Measurements from ENCODE around the gene GREM1.

The GREM1 gene

DNA sequence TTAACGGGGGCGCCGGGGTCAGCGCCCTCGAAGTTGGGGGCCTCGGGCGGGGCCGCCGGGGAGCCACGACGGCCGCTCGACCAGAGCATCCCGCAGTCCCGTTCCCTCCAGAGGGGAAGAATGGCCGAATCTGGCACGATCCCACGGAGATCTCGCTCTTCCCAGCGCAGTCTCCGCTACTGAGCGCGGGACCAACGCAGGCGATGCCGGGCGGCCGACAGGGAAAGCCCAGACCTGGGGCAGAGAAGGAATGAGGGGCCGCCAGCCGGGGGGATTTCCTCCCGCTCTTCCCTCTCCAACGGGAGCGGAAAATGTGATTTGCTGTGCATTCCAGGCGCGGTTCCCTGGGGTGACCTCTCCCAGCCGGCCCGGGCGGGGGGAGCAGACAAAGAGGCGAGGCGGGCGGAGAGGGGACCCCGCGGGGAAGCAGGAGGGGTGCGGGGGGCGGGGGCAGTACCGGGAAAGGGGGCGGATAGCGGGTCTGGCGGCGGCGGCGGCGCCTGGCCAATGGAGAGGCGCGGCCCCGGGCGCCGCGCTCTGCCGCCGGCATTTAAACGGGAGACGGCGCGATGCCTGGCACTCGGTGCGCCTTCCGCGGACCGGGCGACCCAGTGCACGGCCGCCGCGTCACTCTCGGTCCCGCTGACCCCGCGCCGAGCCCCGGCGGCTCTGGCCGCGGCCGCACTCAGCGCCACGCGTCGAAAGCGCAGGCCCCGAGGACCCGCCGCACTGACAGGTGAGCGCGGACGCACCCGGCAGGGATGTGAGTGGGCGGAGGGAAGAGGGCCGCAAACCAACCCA is at the start of gene GREM1:
Gene GREM1, plus strand, starts transcription at position 579 of the 801 bp plus-strand sequence. CDS start 12,687 bp downstream, outside the sequence.
- no peak for DNase-seq

DNA sequence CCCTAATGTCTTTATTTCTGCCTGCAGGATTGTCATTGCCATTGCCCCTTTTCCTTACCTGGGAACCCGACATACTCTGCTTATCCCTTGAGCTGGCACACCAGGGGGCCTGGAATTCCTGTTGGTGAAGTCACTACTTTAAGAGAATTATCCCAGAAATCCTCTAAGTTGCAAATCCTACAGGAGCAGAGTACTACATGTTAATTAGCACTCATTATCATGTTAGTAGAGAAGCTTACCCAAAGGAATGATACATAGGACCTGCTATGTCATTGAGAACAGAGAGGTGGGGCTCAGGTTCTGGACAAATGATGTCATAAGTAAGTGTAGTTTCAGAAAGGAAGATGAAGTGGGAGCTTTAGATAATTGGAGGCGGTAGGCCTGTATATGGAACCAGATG is 48.9 kb upstream of the GREM1 start:
- no peak for DNase-seq

DNA sequence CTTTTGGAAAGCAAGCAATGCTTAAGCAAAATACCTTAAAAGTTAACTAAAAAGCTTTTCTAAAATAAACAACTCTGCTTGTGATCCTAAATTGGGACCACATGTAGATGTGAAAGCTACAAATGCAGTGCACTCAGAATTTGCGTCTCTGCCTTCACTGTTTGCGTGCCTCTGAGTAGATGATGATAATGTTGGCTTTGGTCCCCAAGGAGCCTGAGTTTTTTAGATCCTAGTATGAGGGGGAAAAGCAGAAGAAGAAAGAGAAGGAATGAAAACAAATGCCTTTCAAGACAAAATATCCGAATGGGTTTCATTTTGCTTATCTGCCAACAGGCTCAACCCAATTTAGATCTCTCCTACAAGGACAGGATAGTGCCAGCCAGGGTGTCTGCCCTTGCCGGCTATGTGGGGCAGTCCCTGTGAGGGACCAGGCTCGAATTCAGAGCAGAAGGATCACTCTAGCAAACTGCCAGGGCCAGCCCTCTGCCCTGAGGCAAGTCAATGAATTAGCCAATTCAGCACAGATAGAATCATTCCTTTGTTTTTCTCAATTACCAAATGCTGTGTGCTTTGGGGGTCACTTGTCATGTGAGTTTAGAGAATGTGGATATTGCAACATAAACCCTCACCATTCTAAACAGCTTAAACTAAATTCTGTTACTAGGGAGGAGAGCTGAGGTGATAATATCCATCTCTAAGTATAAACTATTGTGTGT is 47.8 kb upstream of the GREM1 start:
- no peak for DNase-seq

DNA sequence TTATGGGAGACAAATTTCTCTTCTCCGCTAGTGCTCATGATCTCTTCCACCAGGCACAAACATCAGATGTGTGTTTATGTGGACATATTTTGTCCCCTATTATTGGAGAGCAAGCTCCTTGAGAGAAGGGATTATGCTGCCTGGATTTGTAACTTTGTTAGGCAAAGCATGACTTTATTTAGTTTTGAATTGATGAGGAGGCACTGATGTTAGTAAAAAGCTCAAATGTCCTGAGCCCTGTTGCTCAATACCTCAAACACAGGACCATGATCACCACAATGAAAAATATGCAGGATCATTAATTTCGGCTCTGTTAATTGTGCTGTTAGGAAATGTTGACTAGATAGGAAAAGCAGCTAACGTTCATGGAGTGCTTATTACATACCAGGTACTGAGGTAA is 47.2 kb upstream of the GREM1 start:
- DNase-seq = no peak

DNA sequence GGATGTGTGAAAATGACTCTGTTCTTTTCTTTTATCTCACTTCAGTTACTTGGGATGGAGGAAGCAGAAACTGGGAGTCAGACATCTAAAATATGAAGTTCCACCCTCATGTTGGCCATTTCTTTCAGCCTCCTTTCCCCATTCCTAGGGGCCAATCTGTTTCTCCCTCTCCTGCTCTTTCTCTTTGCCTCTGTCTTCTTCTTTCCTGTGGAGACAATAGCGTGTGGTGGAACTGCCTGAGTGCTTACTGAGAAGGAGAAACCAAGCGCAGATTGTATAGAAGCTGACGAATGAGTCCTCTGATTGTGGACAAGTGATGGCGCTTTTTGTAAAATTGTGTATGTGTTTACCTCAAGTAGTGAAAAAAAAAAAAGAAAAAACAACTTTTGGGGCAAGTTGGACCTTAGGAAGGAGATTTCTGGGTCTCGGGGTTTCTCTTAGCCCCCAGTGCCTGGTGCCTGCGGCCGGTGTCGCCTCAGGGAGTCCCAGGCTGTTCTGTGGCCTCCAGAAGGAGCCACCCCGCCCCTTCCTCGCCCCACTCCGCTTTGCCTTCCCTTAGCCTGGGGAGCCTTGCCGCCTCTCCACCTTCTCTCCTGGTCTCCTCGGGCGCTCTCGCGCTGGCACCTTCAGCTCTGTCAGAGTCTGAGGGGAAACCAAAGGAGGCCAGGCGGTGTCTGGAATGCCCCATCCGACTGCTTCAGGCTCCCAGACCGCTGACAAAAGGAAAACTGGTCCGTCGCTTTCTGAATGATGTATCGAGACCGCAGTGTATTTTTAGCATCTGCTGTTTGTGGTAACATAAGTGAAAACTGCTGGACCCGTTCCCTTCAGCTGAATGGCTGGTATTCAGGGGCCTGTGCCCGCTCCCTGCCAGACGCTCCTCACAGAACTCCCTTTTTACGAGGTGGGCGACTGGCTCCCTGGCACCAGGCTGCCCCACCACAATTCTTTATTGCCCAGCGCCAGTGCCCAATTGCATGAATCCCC is 46.2 kb upstream of the GREM1 start:
- no peak for DNase-seq

DNA sequence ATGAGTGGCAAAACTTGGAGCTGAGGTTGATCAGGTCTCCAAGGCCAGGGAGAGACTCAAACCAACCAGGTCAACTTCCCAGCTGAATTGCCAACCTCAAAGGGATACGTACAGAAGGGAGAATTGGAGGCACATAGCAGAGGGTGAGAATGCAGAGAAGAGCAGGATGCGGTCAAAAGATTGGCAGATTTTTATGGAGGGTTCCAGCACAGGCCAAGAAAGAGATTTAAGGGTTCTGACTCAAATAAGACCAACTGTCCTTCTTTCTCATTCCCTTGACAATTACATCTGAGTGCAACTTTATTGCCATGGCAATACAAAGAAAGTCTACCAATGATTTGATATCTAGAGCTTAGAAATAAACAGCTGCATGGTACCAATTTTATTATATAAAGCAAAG is 43.1 kb upstream of the GREM1 start:
- no peak for DNase-seq

DNA sequence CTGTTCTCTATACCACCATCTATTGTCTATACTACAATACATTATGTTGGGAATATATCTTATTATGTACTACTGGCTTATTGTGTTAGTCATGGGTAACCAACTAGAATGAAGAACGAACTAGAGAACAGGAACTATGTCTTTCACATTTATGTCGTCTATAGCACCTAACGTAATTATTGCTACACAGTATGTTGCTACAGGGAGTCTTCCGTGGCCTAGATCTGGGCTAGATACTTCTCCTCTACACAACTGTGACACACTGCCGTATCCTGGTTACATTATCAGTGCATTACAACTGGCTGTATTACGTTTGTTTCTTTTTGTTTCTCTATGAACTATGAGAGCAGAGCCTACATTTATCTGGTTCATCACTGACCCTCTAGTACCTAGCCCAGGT is 42.3 kb upstream of the GREM1 start:
- no peak for DNase-seq

DNA sequence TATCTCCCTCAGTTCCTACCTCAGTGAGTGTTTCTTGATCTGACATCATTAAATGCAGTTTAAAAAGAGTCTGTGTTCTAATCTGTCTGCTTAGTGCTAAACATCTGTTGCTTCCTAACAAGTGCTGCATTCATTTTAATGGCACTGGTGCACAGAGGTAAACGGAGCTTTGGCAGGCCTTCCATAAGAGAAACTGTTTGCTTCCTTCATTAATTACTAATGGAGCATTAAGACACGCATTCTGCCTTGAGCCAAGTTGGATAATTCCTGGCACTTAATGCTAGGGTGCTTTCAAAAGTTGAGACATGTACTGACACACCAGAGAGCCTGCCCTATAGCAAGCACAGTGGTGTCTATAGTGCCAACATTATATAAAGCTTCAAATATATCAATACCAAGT is 41.6 kb upstream of the GREM1 start:
- no peak for DNase-seq

DNA sequence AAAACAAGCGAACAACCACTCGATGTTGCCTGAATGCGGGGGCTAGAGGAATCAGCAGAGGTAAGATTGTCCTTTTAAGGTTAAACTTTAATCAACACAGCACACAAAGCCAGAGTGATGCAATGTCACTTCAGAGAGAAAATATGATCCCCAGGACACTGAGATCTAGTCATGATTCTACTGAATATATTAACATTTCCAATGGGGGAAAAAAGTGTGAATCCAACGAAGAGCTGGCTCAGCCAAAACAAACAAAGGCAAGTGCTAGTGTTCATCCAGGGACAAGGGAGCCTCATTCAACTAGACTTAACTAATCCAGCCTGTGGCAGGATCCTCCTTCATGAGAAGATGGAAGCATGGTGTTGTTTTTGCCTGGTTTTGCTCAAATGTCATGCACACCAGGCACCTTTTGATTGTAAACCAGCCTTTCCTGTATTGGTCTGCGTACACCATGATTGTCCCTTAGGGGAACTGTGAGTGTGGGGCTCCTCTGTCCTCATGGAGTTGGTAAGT is 40.5 kb upstream of the GREM1 start:
- DNase-seq = no peak

DNA sequence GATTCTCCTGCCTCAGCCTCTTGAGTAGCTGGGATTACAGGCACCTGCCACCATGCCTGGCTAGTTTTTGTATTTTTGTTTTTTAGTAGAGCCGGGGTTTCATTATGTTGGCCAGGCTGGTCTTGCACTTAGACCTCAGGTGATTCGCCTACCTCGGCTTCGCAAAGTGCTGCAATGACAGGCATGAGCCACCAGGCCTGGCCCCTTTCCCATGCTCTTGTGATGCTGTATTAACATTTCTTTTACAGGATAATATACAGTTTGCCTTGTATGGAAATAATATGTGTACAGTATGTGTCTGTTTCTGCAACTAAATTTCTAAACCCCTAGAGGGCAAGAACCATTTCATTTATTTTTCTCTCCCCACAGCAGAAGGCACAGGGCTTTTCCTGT is 38.5 kb upstream of the GREM1 start:
- no peak for DNase-seq

DNA sequence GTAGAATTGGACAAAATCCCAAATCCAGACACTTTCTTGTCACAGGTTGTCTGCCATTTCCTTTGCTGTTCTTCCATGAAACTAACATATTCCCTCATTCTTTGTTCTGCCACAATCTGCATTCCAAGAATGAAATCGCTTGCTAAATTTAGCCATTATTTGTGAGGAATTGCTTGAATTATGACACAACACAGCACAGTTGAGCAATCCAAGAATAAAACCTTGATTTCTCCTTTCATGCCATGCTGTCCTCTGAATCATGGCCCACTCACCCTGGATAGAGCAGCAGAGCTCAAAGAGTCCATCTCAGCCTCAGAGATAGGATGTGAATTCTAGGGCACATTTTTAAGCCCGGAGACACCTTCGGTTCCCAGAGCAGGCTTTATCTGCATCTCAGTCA is 35.2 kb upstream of the GREM1 start:
- no peak for DNase-seq

DNA sequence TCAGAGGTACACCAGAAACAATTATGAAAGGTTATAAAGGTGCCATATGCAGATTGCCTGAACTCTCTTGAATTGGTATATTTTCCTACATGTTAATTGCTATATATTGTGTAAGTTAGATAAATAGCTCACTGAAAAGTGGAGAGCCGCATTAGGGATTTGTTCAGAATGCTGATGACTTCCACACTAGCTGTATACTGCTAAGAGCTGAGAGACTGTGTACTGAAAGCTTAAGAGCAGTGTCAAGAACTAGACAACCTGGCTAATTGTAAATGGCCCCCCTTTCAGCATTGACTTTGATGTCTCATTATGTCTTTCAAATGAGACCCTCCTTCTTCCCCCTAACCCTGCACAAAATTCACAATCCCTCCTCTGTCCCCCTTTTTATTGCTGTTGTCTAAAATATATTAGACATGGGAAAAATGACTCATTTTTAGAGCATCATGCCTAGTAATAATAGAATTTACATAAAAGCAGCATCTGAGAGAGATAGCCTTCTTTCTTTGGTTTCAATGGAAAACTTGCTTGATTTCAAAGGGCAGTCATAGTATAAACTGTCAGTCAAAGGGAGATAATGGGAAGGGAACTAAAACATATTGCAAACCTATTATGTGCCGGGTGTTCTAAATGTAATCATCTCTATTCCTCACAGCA is 34.7 kb upstream of the GREM1 start:
- DNase-seq = no peak

DNA sequence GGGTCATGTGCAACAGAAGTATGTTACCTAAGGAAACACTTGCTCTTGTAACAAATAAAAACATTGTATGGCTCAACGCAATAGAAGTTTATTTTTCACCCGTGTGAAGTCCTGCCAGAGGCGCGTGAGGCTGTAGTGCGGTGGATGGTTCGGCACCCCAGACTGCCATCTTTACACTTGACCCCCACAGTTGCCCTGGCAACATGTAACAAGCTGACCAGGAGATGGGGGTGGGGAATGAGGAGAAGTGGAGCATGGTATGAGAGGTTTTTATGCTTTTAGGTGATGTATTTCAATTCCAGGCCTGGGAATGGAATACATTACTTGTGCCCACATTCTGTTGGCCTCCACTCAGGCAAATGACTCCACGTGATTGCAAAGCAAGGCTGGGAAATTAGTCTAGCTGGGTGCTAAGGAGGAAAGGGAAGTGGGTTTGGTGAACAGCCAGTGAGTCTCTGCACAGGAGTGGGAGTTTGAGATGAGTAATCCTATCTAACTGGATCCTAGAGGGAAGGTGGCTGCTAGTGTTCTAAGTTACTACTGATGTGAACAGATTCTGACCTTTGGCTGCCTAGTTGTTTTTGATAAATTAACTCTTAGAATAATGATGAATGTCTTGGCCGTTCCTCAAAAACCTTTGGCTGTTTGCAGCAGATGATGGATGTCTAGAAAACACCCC is 33.8 kb upstream of the GREM1 start:
- DNase-seq = peak; percentile 24

DNA sequence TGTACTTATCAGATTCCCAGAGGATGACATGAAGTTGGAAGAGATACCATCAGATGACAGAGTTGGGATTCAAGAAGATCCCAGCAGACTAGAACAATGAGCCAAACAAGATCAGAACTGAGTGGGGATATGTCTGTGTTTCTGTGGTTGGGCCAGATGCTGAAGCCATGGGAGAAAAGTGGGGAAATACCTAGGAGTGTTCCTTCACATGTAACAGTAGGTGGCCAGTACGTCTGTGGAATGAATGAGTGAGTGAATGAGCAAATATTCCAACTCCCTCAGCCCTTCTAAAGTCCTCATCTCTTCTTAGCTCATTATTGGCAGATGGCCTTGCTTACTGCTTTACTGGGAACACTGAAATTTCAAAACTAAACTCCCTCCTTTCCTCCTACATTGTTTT is 32.2 kb upstream of the GREM1 start:
- DNase-seq = no peak

DNA sequence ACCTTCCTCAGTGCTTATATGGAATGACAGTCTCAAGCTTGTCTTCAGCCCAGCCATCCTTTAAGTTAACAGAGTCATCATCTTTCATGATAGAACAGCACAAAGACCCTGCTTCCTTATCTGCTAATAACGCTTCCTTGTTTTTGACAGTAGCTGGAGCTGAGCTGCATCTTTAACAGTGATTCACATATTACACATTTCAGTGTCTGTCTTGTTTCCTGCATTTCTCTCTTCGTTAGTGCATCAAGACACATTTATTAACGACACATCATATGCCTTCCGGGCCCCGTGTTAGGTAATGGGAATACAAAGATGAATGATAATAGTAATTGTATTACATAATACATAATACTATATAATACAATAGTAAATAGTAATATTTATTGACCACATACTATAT is 30.2 kb upstream of the GREM1 start:
- DNase-seq = no peak

DNA sequence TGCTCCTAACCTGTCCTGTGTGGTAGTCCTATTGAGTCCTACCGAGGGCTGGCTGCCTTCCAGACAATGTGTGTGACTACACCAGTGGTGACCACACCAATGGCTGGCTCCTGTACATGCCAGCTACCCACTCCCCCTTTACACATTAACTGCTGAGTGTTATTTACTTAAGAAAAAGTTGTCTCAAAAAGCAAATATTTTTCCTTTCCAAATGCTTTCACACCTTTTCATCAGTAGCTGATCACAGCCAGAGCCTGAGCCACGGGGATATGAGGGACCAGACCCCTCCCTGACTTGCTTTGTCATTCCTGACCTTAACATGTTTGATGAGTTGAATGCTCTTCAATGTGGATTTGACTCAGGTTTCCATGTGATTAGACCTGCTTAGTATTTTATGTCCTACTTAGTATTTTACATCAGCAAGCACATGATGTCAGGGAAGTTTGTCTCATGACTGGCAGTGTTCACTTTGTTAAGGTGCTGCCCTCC is 29.6 kb upstream of the GREM1 start:
- DNase-seq = no peak

DNA sequence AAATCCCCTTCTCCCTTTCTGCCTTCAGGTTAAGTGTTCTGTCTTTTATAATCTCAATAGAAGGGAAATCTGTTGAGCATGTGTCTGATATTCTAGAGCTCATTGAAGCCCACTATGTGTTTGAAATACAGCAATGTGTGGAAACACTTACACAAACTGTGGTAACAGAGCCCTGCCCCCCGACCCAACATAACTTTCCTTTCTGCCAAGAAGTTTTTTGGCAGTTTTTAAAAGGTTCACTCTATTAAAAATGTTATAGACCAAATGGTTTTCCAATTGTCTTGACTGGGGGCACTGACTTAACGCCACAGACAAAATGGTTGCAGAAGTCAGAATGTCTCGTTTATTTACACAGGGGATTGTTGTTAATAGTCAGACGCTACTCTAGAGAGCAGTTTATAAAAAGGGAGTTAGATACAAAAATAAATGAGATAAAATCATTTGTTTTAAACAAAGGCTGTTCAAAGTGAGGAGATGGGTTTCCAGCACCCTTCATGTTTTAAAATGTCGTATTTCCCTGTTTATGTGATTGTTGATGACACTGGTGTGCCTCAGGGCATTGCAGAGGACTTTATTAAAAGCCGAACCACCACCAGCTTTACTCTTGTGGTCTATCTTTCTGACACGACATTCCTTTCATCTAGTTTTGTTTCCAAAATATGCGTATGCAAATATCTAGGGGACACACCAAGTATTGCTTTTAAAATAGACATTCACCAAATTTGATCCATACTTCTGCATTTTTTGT is 26.7 kb upstream of the GREM1 start:
- DNase-seq = no peak

DNA sequence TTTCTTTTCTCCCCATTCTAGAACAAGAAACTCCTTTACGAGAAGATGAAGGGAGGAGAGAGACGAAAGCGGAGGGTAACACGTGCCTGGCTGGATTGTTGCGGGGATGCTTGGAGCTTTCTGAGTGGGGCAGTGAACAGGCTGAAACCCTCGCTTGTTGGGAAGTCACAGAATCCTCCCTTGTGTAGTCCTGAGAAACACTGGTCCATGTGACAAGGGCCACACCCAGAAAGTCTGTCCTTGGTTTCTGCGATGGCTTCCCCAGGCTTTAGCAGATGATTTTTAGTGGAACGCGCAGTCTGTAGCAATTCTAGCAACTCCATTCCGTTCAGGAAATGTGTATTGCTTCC is 26.1 kb upstream of the GREM1 start:
- DNase-seq = no peak

DNA sequence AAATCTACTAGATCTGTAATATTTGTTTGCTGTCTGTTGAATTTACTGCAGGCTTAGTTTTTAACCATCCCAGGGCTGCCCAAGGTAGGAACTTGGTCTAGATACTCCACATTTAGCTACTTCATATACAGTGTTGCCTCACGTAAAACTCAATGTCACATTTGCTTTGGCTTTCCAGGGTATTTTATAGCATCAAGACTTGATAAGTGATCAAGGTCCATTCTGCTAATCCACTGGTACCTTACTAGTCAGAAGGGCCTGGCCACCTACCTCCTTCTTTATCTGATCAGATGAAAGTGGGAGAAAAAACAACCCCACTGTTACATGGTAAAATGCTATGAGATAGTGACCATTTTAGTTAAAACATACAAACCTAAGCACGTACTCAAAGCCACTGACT is 25.5 kb upstream of the GREM1 start:
- no peak for DNase-seq

DNA sequence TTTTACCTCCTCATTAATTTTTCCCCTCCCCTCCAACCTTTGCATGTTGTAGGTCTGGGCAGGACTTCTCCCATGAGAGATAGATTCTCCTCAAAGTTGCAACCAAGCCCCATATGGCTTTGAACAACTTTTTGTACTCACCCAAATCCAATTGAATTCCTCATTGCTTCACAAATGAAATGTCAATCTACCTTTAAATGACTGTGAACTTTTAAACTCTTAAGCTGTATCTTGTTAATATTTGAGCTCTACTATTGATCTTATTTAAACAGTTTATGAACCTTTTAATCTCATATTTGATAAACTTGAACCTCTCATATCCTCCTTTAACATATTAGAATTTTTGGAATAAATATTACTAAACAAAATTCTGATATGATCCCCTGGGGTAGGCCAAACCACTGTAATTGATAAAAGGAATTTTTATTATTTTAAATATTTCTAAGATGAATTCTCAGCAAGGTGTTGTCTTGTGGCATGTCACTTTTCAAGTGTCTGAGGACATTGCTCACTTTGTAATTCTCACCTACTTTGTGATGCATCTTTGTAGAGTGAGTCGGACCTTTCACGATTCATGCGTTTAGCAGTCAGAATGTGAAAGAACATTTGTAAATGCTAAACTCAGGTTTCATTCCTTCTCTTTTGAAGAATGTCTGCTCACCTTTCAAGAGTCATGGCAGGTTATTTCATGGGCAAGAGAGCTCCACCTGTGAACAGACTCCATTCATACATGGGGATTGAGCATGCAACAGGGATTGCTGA is 23.4 kb upstream of the GREM1 start:
- DNase-seq = no peak

All from activated CD4-positive, alpha-beta T cell treated with anti-CD3 and anti-CD28 coated beads, Interleukin-2, amount 50 U/mL, for 16 hours (primary cell).